Loucy (cell line): ENCODE data around the gene FCN3.

Experiments used
- H2AFZ ChIP-seq: fragments of 200-600 bp; sonication (generic); 2 replicates; pipeline ENCODE4 v1.6.0; 2016; ENCODE audit warnings: antibody characterized with exemption, mild to moderate bottlenecking, low read length, moderate library complexity
- H3F3A ChIP-seq: fragments of 200-600 bp; 2 replicates; pipeline ENCODE4 v1.6.0; 2016; ENCODE audit warnings: antibody characterized with exemption, low read depth, mild to moderate bottlenecking
- H3K27me3 ChIP-seq: fragments of 200-600 bp; sonication (generic); 2 replicates; pipeline ENCODE4 v1.6.1; 2014; ENCODE audit warnings: low read length, mild to moderate bottlenecking; ENCODE audit not compliant: insufficient read depth, poor library complexity, severe bottlenecking
- H3K36me3 ChIP-seq: fragments of 200-600 bp; sonication (generic); 2 replicates; pipeline ENCODE4 v1.6.1; 2016; ENCODE audit warnings: low read length; ENCODE audit not compliant: insufficient read depth
- H3K4me1 ChIP-seq: fragments of 200-600 bp; sonication (generic); 2 replicates; pipeline ENCODE4 v1.5.1; 2014; ENCODE audit warnings: low read length, mild to moderate bottlenecking; ENCODE audit not compliant: insufficient read depth, poor library complexity, severe bottlenecking
- H3K4me2 ChIP-seq: fragments of 200-600 bp; sonication (generic); 2 replicates; pipeline ENCODE4 v1.6.0; 2014; ENCODE audit warnings: antibody characterized with exemption, low read length, low read depth, mild to moderate bottlenecking; ENCODE audit not compliant: poor library complexity, severe bottlenecking
- H3K4me3 ChIP-seq: fragments of 200-600 bp; sonication (generic); 2 replicates; pipeline ENCODE4 v1.5.1; 2014; ENCODE audit warnings: low read length, mild to moderate bottlenecking, mixed read lengths; ENCODE audit not compliant: poor library complexity, severe bottlenecking
- H3K79me2 ChIP-seq: fragments of 200-600 bp; sonication (generic); 2 replicates; pipeline ENCODE4 v1.6.1; 2014; ENCODE audit warnings: low read length; ENCODE audit not compliant: insufficient read depth
- H3K9ac ChIP-seq: fragments of 200-600 bp; sonication (generic); 2 replicates; pipeline ENCODE4 v1.6.0; 2014; ENCODE audit warnings: mild to moderate bottlenecking, low read depth, low read length, moderate library complexity; ENCODE audit not compliant: poor library complexity, severe bottlenecking
- H3K9me2 ChIP-seq: fragments of 200-600 bp; sonication (generic); replicated peaks from 2 replicates; pipeline ENCODE4 v1.6.1; 2016; ENCODE audit warnings: low read depth, low read length, mixed read lengths
- H3K9me3 ChIP-seq: fragments of 200-600 bp; sonication (generic); 2 replicates; pipeline ENCODE4 v1.6.1; 2014; ENCODE audit warnings: mild to moderate bottlenecking, antibody characterized with exemption, low read length, low read depth; ENCODE audit not compliant: insufficient read depth
- H4K20me1 ChIP-seq: fragments of 200-600 bp; sonication (generic); 2 replicates; pipeline ENCODE4 v1.6.0; 2014; ENCODE audit warnings: antibody characterized with exemption, low read length, mild to moderate bottlenecking; ENCODE audit not compliant: insufficient read depth, poor library complexity, severe bottlenecking
- CTCF ChIP-seq: fragments of 200-600 bp; sonication (generic); conservative IDR thresholded peaks from 2 replicates; pipeline ENCODE4 v1.5.1; 2014; ENCODE audit warnings: mild to moderate bottlenecking, antibody characterized with exemption, low read length
- EZH2phosphoT487 ChIP-seq: fragments of 200-600 bp; IDR thresholded peaks from 2 replicates; pipeline ENCODE4 v1.6.1; 2018; ENCODE audit warnings: antibody characterized with exemption, mild to moderate bottlenecking, moderate library complexity, borderline replicate concordance

Gene FCN3

DNA sequence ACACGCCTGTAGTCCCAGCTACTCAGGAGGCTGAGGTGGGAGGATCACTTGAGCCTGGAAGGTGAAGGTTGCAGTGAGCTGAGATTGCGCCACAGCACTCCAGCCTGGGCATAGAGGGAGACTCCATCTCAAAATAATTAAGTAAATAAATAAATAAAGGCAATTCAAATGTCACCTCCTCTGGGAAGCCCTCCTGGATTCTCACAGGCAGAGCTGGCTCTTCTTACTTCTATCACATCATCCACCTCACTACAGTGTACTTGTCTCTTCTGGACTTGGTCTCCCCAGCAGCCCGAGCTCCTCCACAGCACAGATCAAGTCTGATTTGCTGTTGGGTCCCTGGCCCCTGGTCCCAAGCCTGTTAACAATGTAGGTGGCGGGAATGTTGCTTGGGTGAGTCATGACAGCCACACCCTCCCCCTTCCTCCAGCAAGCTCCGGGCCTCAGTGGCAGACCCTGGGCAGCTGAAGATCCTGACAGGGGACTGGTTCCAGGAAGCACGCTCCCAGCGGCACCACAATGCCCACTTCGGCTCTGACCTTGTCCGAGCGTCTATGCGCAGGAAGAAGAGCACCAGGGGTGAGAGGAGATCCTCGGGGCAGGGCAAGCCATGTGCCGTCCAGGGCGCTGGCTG is 27.5 kb downstream of the FCN3 start:
- Histone ChIP-seq H3K4me2 (no peak overlapping the region), H2AFZ (no peak overlapping the region), H3K4me1 (peaks cover 12% of the 10 kb centered on the region), H3K79me2 (peaks cover 38% of the 10 kb centered on the region), H3K9me3 (no peaks in the 10 kb centered on the region), H3K4me3 (no peak overlapping the region), H3K36me3 (peaks cover 5% of the 10 kb centered on the region; the same call in 1 of the 2 replicates), H3K27me3 (no peaks in the 10 kb centered on the region), H4K20me1 (no peaks in the 10 kb centered on the region), H3K9ac (no peak overlapping the region), H3F3A (no peaks in the 10 kb centered on the region), H3K9me2 (no peaks in the 10 kb centered on the region)
- TF ChIP-seq CTCF (no peak), EZH2phosphoT487 (no peak)

GRCh38 chr1:27346357-27346756 is 28.3 kb downstream of the FCN3 start:
- Histone ChIP-seq H3K36me3 (peaks cover 5% of the 10 kb centered on the region; the same call in 1 of the 2 replicates), H3K4me3 (no peak overlapping the region), H3K4me2 (no peak overlapping the region), H3K4me1 (peaks cover 15% of the 10 kb centered on the region), H3K9me2 (no peaks in the 10 kb centered on the region), H3K9me3 (no peaks in the 10 kb centered on the region), H4K20me1 (no peaks in the 10 kb centered on the region), H3F3A (no peaks in the 10 kb centered on the region), H2AFZ (no peak overlapping the region), H3K79me2 (peaks cover 40% of the 10 kb centered on the region), H3K9ac (no peak overlapping the region), H3K27me3 (no peaks in the 10 kb centered on the region)
- TF ChIP-seq EZH2phosphoT487 (no peak), CTCF (no peak)

DNA sequence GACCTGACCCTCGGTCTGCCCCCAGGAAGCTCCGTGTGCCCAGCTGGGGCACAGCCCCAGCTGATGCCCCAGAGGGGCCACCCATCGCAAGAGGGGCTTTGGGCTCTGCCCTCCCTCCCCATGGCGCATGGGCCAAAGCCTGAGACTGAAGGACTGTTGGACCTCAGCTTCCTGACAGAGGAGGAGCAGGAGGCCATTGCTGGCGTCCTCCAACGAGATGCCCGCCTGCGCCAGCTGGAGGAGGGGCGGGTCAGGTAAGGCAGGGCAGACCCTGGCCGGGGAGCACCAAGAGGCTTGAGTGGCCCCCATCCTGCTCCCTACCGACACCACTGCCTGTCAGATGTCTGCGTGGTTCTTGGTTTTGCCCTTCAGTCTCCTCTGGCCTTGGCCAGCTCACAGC is 29.4 kb downstream of the FCN3 start:
- H3F3A ChIP-seq: no peaks in the 10 kb centered on the region
- H3K27me3 ChIP-seq: no peaks in the 10 kb centered on the region
- peak overlapping the region; percentile 42 for H3K4me3 ChIP-seq
- H3K36me3 ChIP-seq: peaks cover 2% of the 10 kb centered on the region; the same call in 1 of the 2 replicates
- H3K4me2 ChIP-seq: peak overlapping the region; percentile 97
- peaks cover 22% of the 10 kb centered on the region for H3K4me1 ChIP-seq
- H2AFZ ChIP-seq: no peak overlapping the region
- no peaks in the 10 kb centered on the region for H3K9me2 ChIP-seq
- H4K20me1 ChIP-seq: no peaks in the 10 kb centered on the region
- peaks cover 40% of the 10 kb centered on the region for H3K79me2 ChIP-seq
- H3K9me3 ChIP-seq: no peaks in the 10 kb centered on the region
- TF ChIP-seq EZH2phosphoT487 (no peak), CTCF (no peak)
- peak overlapping the region; percentile 28 for H3K9ac ChIP-seq
